Central memory CD4-positive, alpha-beta T cell (primary cell): ENCODE data around the gene MYL3.

Experiments
- DNase-seq: peaks from one replicate; pipeline ENCODE4 v3.0.0; 2022

Gene MYL3

DNA sequence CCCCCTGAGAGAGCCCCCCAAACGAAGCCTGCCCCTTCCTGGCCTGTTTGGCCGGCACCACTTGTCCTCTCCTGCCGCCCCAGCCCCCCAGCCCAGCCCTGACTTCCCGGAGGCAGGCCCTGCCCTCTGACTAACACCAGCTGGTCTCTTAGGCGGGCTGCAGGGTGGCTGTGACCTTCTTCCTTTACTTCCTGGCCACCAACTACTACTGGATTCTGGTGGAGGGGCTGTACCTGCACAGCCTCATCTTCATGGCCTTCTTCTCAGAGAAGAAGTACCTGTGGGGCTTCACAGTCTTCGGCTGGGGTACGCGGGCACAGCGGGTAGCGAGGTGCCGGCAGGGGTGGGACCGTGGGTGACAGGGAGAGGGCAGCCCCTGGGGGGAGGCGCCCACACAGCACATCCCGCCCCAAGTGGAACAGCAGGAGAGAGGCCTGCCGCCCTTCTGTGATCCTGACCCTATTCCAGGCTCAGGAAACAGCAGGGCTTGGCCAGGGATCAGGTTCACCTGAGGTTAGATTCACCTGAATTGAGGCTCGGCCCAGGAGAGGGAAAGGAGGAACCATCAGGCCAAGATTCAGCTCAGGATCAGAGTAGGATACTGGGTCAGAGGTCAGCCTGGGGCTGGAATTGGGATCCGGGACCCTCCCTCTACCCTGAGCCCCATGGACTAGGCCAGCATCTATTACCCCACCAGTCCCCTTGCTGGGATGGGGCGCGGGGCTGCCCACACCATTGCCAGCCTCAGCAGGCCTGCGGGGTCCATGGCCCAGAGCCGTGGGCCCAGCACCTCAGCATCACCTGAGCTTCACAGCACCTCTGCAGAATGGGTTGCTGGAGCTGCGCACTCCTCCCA is 36.1 kb upstream of the MYL3 start:
- DNase-seq, result no peak

DNA sequence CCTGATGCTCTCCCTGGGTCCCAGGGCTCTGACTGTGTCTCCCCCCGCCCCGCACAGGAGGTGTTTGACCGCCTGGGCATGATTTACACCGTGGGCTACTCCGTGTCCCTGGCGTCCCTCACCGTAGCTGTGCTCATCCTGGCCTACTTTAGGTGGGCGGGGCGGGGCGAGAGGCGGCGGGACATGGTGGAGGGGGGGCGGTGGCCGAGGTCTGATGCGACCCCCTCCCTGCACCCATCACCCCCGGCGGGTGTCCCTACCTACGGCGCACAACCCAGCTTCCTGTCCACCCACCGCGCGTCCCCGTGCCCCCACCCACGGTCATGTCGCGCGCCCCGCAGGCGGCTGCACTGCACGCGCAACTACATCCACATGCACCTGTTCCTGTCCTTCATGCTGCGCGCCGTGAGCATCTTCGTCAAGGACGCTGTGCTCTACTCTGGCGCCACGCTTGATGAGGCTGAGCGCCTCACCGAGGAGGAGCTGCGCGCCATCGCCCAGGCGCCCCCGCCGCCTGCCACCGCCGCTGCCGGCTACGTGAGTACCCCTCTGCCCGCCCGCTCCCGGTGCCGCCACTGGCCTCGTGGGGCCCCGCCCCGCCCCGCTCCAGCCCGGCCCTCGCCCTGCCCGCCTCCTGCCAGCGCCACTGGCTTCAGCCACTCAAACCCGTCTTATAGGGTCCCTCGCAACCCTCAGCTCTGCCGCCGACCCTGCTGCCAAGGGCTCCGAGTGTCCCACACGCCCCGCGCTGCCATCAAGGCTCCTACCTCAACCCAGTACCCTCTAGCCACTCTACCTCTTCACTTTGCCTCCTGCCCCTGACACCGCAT is 35.3 kb upstream of the MYL3 start:
- no peak for DNase-seq

DNA sequence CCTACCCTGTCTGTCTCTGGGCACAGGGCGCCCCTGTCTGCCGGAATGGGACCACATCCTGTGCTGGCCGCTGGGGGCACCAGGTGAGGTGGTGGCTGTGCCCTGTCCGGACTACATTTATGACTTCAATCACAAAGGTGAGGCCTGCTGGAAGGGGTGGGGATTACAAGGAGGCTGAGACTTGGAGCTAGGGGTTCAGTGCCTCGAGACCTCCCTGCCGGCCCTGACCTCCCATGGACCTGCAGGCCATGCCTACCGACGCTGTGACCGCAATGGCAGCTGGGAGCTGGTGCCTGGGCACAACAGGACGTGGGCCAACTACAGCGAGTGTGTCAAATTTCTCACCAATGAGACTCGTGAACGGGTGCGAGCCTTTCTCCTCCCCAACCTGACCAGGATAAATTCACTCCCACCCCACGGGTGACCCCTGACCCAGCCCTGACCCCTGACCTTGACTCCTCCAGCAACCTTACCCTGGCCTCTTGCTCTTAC is 34.6 kb upstream of the MYL3 start:
- no peak for DNase-seq

DNA sequence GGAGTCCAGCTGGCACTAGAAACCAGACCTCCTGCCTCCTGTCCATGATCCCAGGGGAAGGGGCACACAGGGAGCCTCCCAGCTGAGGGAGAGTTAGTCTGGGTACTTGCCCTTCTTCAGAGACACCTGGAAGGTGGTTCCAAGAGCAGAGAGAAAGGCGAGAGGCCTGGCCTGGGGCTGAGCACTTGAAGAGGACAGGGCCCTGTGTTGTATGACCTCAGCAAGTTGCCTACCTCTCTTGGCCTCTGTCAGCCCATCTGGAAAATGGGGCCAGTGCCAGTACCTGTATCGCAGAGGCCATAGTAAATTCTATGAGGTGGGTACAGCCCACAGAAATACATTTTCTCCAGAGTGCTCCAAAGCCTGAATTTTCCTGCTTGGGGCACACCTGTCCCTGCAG is 33.8 kb upstream of the MYL3 start:
- DNase-seq, result no peak

DNA sequence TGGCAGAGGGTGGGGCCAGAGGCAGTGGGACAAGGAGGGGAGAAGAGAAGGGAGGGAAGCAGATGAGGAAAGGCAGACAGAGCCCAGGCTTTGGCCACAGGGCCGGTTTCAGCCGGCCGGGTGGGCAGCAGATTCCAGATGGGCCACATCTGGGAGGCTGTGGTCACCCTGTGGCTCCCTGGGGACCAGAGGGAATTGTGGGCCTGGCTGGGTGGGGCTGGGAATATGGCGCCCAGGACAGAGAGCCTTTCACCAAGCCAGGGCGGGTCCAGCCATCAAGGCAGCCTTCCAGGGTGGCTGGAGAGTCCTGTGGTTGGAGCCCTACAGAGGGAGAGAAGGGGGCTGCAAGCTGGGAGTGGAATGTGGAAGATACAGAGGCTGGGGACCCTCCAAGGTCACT is 33.1 kb upstream of the MYL3 start:
- no peak for DNase-seq

DNA sequence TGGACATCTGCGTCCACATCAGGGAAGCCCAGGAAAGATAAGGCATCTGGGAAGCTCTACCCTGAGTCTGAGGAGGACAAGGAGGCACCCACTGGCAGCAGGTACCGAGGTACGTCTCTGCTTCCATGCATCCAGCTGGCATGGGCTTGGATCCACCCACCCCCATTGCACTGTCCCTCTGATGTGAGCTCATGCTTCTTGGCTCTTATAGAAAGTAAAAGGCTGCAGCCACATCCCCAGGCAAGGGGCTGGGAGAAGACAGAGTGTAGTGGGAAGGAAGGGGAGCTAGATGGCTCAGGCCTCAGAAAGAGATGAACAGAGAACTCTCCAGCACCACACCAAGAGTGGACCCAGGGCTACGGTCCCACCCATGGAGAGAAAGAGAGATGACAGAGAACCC is 32.5 kb upstream of the MYL3 start:
- no peak for DNase-seq

DNA sequence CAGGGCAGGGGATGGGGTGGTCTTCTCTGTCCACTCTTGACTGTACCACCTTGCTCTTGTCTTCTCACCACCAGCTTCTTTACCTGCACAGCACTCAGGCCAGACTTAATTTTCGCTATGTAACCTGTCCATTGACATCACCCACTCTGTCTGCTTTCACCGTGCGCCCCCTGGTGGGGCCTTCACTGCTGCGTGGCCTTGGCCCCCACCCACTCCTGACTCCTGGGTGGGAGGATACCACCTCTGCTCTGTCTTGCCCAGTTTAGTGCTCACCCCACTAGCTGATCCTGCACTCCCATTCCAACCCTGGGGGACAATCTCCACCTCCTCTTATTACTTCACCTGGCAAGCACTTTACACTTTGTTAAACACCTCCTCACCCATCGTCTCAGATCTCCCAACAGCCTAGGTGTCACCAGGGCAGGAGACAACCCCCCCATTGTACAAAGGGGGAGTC is 32.0 kb upstream of the MYL3 start:
- DNase-seq, result peak; percentile 72

DNA sequence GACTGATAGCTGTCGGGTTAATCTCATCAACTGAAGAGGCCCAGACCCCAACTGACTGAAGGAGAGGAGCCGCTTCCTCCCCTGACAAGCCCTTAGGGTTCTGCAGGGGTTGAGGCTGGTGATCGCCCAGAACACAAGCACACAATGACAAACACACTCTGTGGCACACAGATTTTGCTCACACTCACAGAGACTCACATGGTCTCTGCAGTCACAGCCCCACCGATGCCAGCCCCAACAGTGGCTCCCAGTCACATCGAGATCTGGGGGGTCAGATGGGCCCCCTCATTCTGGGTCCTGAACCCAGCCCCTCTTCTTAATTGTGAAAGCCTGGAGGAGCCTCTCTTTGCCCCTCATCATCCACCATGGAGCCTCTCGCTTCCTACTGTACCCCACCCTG is 31.0 kb upstream of the MYL3 start:
- DNase-seq, result no peak

DNA sequence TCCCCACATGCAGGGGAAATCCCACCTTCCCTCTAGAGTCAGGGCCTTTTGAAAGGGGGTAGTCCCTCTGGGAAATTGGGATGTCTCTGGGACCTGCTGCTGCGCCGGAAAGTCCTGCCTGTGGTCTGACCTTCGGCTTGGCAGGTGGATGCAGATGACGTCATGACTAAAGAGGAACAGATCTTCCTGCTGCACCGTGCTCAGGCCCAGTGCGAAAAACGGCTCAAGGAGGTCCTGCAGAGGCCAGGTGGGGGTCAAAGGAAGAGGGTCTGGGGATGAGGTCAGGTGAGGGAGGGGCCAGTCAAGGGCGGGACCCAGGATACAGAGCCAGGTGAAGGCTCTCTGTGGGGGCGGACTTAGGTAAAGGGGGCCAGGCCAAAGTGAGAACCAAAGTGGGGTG is 30.5 kb upstream of the MYL3 start:
- DNase-seq, result no peak

DNA sequence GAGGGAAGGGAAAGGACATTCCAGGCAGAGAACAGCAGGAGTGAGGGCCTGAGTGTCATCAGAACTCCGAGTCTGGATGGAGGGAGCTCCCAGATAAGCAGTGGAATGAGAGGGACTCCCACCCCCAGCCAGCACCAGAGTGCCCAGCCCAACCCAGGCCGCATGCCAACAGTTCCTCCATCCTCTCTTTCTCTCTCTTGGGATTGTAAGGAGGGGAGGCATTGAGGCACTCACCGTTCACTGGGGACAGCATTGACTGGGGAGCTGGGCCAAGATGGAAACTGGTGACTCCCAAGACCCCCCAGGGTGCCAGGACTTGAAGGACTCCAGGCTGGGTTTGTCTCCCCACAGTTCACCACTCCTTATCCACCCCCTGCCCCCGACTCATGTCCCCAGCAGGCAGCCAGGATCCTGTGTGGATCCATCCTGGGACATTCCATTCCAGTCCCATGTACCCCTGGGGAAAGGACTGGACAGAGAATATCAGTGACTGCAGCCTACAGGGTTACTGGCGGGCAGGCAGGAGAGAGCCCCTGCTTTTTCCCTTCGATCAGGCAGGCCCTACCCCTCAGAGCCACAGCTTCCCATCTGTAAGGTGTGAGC is 30.0 kb upstream of the MYL3 start:
- DNase-seq, result no peak

DNA sequence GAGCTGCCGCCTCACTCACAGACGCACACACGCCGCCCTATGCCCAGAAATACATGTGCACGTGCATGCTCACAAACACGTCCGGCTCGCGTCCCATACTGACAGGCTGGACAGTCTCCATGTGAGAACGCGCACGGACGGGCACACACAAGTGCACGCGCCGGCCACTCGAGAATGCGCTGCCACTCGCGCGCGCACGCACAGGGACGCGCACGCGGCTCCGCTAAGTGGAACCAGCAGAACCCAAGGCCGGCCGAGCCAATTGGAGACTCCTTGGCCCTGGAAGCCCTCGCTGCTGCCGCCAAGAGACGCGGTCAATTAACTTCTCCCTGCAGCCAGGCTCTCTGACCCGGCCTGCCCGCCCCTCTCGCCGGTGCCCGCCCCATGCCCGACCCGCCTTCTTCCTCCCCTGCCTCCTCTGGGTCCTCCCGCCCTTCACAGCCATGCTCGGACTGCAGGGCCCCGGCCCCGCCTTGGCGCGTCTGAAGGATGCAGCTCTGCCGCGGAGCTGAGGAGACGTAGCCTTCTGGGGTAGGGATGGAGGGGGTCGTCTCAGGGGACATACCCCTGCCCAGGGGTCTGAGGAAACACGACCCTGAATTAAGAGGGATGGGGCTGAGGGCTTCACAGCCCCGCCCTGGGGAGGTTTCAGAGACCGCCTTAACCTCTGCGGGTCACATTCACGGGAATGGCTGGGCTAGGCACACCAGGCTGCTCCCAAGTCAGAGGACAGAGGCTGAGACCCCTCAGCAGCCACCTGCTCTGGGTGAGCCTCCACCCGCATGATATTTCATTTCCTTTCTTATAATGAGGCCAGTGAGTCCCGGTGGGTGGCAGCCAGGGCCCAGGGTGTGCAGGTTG is 29.3 kb upstream of the MYL3 start:
- no peak for DNase-seq

DNA sequence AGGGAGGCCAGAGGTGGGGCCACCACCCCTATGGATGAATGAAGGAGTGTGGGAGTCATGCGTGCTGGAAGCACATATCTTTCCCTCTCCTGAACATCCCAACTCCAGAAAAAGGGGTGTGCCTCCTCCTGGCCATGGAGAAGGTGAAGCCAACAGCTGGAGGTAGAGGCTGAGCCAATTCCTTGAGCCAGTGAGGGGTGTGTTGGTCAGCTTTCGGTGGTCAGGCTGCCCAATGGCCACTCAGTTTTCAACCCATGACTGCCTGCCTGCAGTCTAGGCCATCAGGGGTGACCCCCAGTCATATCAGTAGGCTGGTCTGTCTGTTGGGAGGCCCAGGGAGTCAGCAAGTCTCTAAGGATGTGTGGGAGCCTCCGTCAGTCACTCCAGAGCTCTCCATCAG is 27.9 kb upstream of the MYL3 start:
- no peak for DNase-seq

DNA sequence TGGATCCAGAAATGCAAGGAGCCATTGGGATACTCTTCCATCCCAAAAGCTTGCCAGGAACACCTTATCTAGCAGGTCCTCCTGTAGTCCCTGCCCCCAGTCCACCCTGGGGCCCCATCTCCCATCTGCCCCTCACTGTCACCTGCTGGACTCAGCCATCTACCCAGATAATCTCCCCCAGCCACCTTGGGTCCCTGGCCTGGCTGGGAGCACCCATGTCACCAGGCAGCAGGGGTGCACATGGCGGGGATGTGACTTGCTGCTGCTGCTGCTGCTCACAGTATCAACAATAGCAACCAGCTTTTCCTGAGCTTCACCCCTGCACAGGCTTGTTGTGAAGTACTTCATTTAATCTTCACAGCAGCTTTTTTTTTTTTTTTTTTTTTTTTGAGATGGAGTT is 26.9 kb upstream of the MYL3 start:
- no peak for DNase-seq

DNA sequence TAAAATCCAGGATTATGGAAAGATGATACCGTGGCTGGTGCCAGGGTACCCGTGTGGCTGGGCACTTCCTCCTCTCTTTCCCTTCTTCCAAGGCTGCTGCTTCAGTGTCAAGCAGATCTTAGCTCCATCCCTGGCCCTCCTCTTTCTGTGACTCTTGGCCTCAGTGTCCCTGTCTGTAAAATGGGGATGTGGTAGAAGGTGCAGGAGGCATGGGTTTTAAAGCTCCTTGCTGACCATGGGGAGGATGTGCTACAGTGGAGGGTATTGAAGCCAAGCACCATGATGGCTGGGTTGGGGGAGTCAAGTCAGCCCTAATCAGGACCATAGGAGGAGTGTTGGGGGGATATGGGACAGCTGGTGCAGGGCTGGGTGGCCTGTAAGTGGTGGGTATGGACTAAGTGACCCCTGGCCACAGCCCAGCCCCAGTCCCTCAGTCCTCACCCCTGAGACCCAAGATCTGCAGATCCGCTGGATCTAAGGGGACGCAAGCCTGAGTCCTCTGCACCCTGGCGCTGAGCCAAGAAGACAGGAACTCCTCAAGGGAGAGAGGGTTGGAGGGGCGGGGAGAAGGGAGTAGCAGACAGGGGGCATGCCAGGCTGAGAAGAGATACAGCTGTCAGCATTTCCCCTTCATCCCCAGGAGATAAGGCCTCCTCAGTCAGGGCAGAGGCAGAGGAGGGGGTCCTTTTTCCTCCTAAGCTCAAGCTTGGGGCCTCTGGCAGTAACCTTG is 26.3 kb upstream of the MYL3 start:
- DNase-seq, result no peak

DNA sequence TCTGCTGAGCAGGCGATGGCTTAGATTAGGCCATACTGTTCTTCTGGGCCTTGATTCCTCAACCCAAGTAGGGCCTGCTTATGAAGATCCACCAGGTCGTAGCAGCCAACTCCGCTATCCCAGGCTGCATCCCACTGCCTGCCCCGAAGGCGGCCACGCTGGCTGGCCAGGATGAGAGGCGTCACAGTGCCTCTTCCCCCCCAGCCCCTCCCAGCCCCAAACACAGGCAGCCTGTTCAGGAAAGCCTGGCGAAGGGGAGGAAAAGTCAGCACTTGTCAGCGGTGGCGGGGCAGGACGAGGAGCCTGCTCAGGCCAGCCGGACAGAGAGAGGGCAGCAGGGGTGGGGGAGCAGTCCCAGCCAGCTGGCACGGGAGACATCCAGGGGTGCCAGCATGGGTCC is 25.5 kb upstream of the MYL3 start:
- no peak for DNase-seq

DNA sequence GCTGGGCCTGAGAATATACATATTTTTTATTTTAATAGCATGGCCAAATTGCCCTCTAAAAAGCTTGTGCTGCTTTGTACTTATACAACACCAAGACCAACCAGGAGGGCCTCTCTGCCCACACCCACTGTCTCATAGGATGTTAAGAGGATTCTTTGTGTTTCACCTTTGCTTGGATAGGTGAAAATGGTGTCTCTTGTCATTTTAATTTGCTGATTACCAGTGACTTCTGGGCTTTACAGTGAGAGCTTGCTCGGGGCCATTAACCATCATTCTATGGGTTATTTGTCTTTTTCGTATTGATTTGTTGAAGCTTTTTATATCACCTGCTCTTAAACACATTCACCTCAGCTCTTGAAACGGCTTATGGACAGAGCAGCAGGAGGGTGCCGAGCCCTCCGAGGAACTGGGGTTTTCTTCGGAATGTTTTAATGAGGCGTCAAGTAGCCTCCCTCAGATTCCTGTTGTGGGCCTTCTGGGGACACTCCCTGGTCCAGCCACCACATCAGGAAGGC is 24.8 kb upstream of the MYL3 start:
- DNase-seq, result no peak

DNA sequence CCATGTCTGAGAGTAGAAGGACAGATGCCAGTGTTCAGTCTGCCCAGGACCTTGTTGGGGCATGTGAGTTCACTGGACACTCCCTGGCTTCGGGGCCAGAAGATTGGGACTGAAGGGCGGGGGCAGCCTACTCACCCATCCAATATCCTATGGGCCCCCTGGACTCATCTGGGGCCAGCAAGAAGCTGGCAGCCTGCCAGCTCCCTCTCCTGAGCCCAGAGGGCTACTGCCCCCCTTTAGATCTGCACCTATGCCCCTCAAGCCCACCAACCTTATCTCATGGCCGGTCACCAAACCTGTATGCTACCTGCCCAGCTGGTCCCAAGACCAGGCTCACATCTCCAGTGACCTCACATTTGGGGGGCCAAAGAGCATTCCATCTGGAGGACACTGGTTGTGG is 22.4 kb upstream of the MYL3 start:
- no peak for DNase-seq

DNA sequence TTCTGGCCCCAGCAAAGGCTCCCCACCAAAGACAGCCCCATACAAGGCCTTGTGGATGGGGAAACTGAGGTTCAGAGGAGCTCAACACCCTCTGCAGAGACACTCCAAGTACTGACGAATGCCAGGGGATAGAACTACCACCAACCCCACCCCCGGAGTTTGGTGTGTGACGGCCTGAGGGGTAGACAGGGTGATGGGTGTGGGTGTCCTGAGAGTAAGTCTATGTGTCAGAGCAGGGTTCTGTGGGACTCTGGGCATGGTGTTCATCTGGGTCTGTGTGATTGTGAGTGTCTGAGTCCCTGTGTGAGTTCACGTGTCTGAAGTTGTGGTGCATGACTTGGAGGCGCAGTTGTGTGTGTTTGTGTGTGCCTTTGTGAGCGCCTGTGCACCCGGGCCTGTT is 21.7 kb upstream of the MYL3 start:
- DNase-seq, result no peak

DNA sequence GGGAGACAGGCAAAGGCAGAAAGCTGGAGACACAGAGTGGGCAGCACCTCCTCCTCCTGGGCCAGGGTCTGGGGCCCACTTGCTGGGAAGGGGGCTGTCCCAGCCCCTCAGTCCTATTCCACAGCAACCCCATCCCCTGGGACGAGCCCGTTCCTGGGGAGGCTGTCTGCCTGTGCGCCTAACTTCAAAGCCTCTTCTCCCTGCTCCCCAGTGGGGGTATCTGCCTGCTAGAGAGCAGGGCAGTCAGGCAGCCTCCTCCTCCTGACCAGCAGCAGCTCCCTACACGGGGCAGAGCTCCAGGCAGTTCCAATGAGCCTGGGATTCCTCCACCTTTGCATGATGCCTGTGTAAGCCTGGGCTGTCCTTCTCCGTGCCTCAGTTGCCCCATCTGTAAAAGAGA is 21.2 kb upstream of the MYL3 start:
- DNase-seq, result no peak

DNA sequence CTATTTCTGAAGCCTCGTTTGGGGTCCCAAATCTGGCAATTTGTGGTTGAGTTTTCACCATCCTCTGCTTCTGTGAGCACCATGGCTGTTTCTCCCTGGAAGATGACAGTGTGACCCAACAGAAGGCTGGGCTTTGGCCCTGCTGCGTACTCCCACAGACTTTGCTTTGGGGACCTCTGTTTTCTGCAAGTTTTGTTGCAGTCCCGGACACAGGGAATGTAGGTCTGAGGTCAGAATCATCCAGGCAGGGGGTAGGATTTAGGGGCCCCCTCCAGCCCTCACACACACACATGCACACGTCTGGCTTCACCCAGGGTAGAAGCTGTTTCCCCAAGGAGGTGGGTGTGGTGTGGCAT is 20.6 kb upstream of the MYL3 start:
- no peak for DNase-seq

DNA sequence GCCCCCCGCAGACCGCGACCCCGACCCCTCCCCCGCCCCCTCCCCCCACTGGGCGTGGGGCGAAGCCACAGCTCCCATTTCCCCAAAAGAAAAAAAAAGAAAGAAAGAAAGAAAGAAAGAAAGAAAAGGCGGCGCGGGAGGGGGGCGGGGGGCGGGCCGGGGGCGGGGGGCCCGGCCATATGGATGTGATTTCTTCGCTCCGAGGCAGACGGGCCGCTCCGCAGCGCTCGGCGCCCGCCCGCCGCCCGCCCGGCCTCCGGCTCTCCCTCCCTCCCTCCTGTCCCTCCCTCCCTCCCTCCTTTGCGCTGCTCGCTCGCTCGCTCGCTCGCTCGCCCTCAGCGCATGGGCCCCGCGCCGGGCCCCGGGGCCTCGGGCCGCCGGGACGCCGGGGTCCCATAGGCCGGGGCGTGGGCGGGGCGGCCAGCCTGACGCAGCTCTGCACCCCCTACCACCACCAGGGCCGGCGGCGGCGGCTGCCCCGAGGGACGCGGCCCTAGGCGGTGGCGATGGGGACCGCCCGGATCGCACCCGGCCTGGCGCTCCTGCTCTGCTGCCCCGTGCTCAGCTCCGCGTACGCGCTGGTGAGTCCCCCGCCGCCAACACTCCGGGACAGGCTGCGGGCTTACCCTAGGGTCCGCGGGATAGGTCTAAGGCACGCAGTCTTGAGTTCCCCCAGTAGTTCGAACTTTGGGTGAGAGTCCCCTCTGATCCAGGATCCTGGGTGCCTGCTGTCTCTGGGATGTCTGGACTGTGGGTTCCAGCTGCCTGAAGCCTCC is 20.0 kb upstream of the MYL3 start:
- no peak for DNase-seq
